ENCODE data around the gene GAST. TPM values are rescaled to one million over a fixed set of nuclear protein-coding genes. Genes with fewer than 3 reads are reported as not detected.

GAST gene, protein sequence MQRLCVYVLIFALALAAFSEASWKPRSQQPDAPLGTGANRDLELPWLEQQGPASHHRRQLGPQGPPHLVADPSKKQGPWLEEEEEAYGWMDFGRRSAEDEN
- not detected for total RNA-seq

DNA sequence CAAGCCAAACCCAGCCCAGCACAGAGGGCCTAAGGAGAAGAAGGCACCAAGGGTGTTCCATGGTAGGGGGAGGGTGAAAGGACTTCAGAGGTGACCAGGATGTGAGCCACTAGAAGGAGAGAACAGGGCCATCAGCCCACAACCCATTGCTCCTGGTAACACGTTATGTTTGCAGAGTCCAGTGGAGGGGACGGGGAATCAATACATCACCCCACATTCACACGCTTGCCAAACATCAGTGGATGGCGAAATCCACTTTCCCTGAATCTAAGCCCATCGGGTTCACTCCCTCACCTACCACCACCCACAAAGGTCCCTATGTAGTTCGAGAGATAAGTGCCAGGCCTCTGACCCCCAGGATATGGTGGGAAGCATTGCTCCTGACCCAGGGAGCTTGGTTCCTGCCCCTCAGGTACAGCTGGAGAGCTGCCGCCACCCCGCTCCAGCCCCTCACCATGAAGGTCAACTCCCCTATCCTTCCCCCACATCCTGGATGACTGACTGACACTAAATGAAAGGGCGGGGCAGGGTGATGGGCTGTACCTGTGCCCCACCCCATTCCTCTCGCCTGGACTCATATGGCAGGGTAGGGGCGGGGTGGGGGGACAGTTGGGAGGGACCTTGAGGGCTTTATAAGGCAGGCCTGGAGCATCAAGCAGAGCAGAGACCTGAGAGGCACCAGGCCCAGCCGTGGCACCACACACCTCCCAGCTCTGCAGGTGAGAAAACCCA lies at the start of gene GAST:
TSS of gene GAST (plus strand) at position 663 of the 732 bp plus-strand sequence. CDS start 3,106 bp downstream, outside the sequence.
- no peaks in the 10 kb centered on the region for H3K36me3 ChIP-seq
- no peak within 1 kb of the TSS for H3K4me3 ChIP-seq (replicated peaks in 1 of 3)
- intact Hi-C loops (cut with DNase I), result no loop called here
- TF ChIP-seq POLR2A (IDR thresholded peaks at IDR 0.05), result no peak
- TF ChIP-seq, protein P1, sequence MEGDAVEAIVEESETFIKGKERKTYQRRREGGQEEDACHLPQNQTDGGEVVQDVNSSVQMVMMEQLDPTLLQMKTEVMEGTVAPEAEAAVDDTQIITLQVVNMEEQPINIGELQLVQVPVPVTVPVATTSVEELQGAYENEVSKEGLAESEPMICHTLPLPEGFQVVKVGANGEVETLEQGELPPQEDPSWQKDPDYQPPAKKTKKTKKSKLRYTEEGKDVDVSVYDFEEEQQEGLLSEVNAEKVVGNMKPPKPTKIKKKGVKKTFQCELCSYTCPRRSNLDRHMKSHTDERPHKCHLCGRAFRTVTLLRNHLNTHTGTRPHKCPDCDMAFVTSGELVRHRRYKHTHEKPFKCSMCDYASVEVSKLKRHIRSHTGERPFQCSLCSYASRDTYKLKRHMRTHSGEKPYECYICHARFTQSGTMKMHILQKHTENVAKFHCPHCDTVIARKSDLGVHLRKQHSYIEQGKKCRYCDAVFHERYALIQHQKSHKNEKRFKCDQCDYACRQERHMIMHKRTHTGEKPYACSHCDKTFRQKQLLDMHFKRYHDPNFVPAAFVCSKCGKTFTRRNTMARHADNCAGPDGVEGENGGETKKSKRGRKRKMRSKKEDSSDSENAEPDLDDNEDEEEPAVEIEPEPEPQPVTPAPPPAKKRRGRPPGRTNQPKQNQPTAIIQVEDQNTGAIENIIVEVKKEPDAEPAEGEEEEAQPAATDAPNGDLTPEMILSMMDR (IDR thresholded peaks at IDR 0.05), result no peak
- no peaks in the 10 kb centered on the region for H3K9me3 ChIP-seq
- no peaks in the 10 kb centered on the region for H3K27me3 ChIP-seq
- 91 to 93% methylated on average over 9 to 12 of the region's 12 CpGs for WGBS, 2 donors
- no peak within 1 kb of the TSS for H3K27ac ChIP-seq
- no peaks in the 10 kb centered on the region for H3K4me1 ChIP-seq
- DNase-seq, result no peak

DNA sequence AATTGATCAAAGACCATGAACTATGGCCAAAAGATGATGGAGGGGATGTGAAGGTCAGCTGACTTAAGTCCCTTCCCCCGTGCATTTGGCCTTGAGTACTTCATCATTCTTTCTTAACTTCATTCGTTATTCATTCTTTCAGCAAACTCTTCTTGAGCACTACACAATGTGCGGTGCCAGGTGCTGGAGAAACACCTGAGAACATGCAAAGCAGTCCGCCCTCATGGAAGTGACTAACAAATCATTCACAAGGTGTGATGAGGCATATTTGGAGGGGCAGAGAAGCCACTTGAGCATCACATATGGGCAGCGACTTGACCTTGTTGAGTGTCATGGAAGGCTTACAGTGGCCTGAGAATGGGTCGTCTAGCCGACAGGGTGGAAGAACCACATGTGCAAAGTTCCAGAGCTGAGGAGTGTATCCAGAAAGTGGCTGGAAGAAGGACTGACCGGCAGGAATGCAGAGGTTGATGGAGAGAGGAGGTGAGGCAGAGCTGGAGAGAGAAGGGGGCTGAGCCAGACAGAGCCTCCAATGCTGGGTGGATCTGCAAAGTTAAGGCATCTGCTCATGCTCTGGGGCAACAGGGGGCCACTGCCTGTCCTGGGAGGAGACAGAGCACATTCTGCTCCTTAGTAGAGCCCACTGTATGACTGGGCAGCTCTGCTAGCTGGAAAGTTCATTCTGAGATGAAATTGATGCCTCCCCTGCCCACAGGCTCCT lies 48.5 kb upstream of the GAST start:
- no peaks in the 10 kb centered on the region for H3K27me3 ChIP-seq
- intact Hi-C loops (cut with DNase I), result loop anchor here (5.0 kb wide), 1 partner anchor 111 kb away; no protein-coding TSS in a partner anchor
- H3K36me3 ChIP-seq, result no peaks in the 10 kb centered on the region
- TF ChIP-seq, protein P1 (IDR thresholded peaks at IDR 0.05), result no peak
- TF ChIP-seq POLR2A (IDR thresholded peaks at IDR 0.05), result no peak
- no peak for DNase-seq
- no peak overlapping the region for H3K4me3 ChIP-seq (replicated peaks in 1 of 3)
- H3K4me1 ChIP-seq, result peaks cover 12 to 21% of the 10 kb centered on the region in 2 donors
- no peaks in the 10 kb centered on the region for H3K9me3 ChIP-seq
- WGBS, 2 donors, result 68 to 72% methylated on average over 8 of the region's 8 CpGs
- no peak overlapping the region for H3K27ac ChIP-seq

DNA sequence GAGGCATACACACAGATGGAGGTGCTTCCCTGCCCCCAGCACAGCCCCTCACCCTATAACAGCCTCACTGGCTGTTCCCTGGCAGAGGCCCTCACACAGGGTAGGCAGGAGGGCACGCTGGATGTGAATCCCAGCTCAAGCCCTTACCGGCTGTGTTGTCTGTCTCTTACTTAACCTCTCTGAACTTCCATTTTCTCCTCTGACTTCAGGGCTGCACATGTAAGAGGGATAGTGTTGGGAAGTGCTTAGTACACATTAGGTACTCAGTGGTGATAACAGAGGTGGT lies 48.0 kb upstream of the GAST start:
- DNase-seq, result no peak
- WGBS, 2 donors, result 93 to 100% methylated on average over 2 of the region's 2 CpGs
- Histone ChIP-seq H3K36me3 (no peaks in the 10 kb centered on the region), H3K4me1 (peaks cover 12 to 21% of the 10 kb centered on the region in 2 donors), H3K27me3 (no peaks in the 10 kb centered on the region), H3K4me3 (replicated peaks in 1 of 3) (no peak overlapping the region), H3K27ac (no peak overlapping the region), H3K9me3 (no peaks in the 10 kb centered on the region)
- intact Hi-C loops (cut with DNase I), result loop anchor here (5.0 kb wide), 1 partner anchor 112 kb away; no protein-coding TSS in a partner anchor
- TF ChIP-seq, protein P1 (IDR thresholded peaks at IDR 0.05), result no peak
- no peak for TF ChIP-seq POLR2A (IDR thresholded peaks at IDR 0.05)

DNA sequence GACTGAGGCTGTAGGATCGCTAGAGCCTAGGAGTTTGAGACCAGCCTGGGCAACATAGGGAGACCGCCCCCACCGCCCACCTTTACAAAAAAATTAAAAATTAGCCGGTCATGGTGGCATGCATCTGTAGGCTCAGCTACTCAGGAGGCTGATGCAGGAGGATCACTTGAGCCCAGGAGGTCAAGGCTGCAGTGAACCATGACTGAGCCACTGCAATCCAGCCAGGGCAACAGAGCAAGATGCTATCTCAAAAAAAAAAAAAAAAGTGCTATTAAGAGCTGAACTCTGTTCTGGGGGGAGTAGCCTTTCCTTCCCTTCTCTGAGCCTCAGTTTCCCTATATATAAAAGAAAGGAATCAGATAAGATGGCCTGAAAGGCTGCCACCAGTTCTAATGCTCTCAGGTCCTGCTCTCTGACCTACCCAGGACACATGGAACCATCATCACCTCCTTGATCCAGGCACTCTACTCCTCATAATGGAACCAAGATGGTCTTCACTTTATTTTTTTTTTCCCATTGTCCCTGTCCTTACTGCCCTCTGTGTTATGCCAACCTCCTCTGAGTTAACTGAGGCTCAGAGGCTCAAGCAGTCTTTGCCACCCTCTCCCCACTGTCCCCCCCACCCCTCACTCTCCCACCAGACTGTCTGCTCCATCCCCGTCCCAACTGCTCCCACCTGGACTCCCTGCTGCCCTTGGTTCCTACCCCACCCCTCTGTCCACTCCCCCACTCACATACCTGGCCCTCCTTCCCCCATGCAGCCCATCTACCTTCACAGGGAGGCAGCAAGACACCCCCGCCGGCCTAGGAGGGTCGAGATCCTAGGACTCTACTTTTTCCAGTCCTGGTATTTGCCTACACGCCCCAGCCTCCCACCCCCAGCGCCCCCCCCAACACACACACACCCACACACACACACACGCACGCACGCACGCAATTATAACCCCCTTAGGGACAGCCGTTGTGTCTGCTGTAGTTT lies 47.3 kb upstream of the GAST start:
- DNase-seq, result no peak
- Histone ChIP-seq H3K9me3 (no peaks in the 10 kb centered on the region), H3K27me3 (no peaks in the 10 kb centered on the region), H3K4me3 (replicated peaks in 1 of 3) (peak overlapping the region in 1 of 3 donors; percentile 28), H3K4me1 (peaks cover 12 to 21% of the 10 kb centered on the region in 2 donors), H3K27ac (no peak overlapping the region), H3K36me3 (no peaks in the 10 kb centered on the region)
- TF ChIP-seq POLR2A (IDR thresholded peaks at IDR 0.05), result no peak
- TF ChIP-seq, protein P1 (IDR thresholded peaks at IDR 0.05), result no peak
- intact Hi-C loops (cut with DNase I), result loop anchor here (5.0 kb wide), 2 partner anchors 113 to 863 kb away; no protein-coding TSS in a partner anchor
- WGBS, 2 donors, result 47 to 54% methylated on average over 14 to 15 of the region's 15 CpGs
